Measurements from ENCODE around the gene POLD2.

POLD2 gene

GRCh38 chr7:44112997-44113763, 10.2 kb downstream of the POLD2 start:
- no peak for DNase-seq (ENCODE audit: low spot score)

DNA sequence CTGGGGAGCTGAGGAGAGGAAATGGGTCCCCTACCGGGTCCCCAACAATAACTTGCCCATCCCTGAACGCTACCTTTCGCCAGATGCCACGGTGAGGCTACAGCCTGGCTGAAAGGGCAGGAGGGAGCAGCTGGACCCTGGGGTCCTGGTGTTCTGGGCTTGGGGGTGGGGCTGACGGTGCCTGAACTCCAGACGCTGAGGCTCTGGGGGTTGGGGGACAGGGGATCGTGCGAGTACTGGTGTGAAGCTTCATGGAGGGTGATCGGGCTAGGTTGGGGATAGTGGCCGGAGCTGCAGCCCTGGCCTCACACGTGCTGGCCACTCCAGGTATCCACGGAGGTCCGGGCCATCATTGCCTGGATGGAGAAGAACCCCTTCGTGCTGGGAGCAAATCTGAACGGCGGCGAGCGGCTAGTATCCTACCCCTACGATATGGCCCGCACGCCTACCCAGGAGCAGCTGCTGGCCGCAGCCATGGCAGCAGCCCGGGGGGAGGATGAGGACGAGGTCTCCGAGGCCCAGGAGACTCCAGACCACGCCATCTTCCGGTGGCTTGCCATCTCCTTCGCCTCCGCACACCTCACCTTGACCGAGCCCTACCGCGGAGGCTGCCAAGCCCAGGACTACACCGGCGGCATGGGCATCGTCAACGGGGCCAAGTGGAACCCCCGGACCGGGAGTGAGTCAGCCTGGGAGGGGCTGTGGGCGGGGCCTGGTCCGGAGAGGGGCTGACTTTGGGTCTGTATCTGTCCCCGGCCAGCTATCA, 10.9 kb downstream of the POLD2 start:
- DNase-seq (ENCODE audit: low spot score) = no peak

GRCh38 chr7:44111761-44112160, 11.6 kb downstream of the POLD2 start:
- no peak for DNase-seq (ENCODE audit: low spot score)

GRCh38 chr7:44110719-44111635, 12.4 kb downstream of the POLD2 start:
- DNase-seq (ENCODE audit: low spot score) = no peak

- no peak for DNase-seq (ENCODE audit: low spot score)
These were observed 13.4 kb downstream of the POLD2 start for GRCh38 chr7:44109991-44110390.

GRCh38 chr7:44108768-44109750, 14.3 kb downstream of the POLD2 start:
- no peak for DNase-seq (ENCODE audit: low spot score)

DNA sequence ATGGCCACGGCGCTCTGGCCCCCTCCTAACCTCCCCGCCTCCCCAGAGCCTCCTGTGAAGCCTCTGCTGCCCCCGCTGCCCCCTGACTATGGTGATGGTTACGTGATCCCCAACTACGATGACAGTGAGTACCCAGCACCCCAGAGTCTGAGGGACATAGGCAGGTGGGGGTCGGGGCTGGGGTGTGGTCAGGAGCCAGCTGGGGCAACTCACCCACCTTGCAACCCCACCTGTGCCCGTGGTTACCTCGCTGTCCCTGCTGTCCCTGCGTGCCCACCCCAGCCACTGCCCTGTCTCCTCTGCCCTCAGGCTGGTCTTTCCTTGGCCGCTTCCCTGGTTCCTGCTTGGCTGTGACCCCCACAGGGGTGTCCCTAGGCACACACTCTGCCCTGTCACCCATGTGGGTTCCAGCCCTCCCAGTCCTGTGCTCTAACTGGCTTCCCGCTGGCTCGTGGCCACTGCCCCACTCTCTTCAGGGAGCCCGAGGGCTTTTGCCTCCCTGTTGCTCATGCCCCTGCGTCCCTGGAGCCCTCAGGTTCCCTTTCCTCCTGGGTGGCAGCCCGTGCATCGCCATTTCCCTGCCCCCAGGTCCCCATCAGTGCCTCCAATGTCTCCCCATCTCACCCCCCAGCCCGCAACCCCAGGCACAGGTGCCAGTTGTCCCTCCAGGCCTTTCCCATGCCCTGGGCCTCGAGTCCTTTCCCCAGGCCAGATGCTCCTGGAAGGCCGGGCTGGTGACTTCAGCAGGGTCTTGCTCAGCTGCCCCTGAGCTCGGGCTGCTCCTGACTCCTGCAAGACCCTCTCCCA, 15.2 kb downstream of the POLD2 start:
- no peak for DNase-seq (ENCODE audit: low spot score)

DNA sequence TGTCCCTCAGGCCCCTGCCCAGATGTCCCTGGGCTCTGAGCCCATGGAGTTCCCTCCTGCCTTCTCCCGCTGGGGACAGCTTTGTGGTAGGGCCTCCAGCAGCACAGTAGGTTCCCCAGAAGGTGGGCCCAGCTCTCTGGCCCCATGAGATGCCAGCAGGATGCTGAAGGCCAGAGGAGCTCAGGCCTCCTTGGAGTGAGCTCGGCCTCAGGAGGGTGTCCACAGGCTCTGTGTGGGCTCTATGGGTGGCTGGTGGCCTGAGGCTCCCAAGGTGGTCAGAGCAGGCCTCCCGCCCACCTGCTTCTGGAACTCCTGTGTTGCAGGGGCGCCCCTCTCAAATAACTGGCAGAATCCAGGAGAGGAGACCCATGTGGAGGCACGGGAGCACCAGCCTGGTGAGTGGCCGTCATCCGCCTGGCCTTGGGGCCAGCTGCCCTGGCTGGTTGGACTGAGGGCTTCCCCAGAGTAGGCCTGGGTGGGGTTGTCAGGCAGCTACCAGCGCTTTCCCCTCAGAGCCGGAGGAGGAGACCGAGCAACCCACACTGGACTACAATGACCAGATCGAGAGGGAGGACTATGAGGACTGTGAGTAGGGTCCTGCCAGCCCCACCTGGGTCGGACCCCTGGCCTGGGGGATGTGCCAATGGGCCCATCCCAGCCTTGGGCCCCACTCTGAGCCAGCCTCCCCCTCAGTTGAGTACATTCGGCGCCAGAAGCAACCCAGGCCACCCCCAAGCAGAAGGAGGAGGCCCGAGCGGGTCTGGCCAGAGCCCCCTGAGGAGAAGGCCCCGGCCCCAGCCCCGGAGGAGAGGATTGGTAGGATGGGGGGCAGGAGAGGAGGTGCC, 16.0 kb downstream of the POLD2 start:
- DNase-seq (ENCODE audit: low spot score) = no peak

DNA sequence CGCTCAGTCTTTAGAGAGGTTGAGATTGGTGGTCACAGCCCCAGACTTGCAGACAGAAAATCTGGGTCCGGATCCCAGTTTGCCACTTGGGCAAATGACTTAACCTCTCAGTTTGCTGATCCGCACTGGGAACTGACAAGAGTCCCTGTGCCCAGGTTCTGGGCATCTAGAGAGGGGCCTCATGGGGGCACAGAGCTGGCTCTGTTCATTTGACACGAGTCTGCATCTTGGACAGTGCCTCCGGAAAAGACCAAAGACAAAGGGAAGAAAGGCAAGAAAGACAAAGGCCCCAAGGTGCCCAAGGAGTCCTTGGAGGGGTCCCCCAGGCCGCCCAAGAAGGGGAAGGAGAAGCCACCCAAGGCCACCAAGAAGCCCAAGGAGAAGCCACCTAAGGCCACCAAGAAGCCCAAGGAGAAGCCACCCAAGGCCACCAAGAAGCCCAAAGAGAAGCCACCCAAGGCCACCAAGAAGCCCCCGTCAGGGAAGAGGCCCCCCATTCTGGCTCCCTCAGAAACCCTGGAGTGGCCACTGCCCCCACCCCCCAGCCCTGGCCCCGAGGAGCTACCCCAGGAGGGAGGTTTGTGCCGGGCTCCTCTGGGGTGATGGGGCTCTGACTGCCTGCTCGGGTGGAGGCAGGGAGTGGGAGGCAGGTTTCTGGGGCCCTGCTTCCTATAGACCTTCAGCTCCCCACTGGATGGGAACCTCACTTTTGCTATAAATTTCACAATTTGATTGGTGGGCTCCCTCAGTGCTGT, 16.9 kb downstream of the POLD2 start:
- no peak for DNase-seq (ENCODE audit: low spot score)

- no peak for DNase-seq (ENCODE audit: low spot score)
These were observed 17.5 kb downstream of the POLD2 start for GRCh38 chr7:44105832-44106231.

GRCh38 chr7:44104860-44105771, 18.2 kb downstream of the POLD2 start:
- no peak for DNase-seq (ENCODE audit: low spot score)

DNA sequence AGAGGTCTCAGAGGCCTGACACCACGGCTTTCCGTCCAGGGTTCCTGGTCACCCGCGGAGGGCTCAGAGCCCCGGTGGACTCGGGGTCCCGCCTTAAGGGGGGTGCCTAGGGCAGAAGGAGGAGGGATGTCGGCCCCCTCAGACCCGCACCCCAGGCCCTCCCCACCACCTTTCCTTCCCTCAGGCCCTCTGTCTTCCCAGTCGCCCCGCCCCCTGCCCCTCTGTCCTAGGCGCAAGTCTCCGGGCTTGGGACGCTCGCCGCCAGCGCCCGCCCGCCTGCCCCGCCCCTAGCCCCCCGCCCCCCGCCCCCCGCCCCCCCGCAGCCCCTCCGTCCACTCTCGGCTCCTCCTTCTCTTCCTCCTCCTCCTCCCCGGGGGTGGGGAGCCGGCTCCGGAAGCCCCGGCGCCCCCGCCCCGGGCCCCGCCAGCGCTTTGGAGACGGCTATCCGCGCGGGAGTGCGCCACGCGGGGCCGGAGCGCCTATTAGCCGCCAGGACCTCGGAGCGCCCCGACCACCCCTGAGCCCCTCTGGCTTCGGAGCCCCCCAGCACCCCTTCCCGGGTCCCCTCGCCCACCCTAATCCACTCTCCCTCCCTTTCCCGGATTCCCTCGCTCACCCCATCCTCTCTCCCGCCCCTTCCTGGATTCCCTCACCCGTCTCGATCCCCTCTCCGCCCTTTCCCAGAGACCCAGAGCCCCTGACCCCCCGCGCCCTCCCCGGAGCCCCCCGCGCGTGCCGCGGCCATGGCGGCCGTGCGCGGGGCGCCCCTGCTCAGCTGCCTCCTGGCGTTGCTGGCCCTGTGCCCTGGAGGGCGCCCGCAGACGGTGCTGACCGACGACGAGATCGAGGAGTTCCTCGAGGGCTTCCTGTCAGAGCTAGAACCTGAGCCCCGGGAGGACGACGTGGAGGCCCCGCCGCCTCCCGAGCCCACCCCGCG, 19.2 kb downstream of the POLD2 start, which contains the start of gene AEBP1:
TSS of gene AEBP1 (plus strand) at position 423 of the 937 bp plus-strand sequence. CDS start at position 744, 321 bp downstream.
- DNase-seq (ENCODE audit: low spot score) = no peak

GRCh38 chr7:44103566-44103922, 19.8 kb downstream of the POLD2 start:
- no peak for DNase-seq (ENCODE audit: low spot score)

- DNase-seq (ENCODE audit: low spot score) = no peak
These were observed 20.3 kb downstream of the POLD2 start for GRCh38 chr7:44102846-44103565.

- no peak for DNase-seq (ENCODE audit: low spot score)
These were observed 21.1 kb downstream of the POLD2 start for GRCh38 chr7:44101966-44102845.
